Lower leg skin (tissue), 3 donors: ENCODE measurements around the gene ERG28.

Experiments used
- CTCF ChIP-seq, 3 donors: fragments of 450-650 bp; IDR thresholded peaks; one replicate each; pipeline ENCODE4 v1.5.1; 2016; ENCODE audit warnings: antibody characterized with exemption in 3 of 3, mild to moderate bottlenecking in 3 of 3, moderate library complexity in 2 of 3
- POLR2A ChIP-seq, 2 donors: fragments of 450-650 bp; IDR thresholded peaks; one replicate each; pipeline ENCODE4 v1.6.1; 2016 to 2017; ENCODE audit warnings: antibody characterized with exemption in 2 of 2, mild to moderate bottlenecking in 1 of 2, moderate library complexity in 1 of 2

GRCh38 chr14:75631453-75631831, 29.2 kb downstream of the ERG28 start:
- TF ChIP-seq CTCF (IDR thresholded peaks at IDR 0.05) = no peak
- TF ChIP-seq POLR2A (IDR thresholded peaks at IDR 0.05) = no peak
